H1 (cell line): ENCODE data around the gene PSMB11. TPM values are rescaled to one million over a fixed set of nuclear protein-coding genes. Genes with fewer than 3 reads are reported as not detected.

Experiments used
- E2F6 ChIP-seq: IDR thresholded peaks from 2 replicates; pipeline ENCODE4 v1.6.1; 2012; ENCODE audit warnings: inconsistent platforms
- polyA plus RNA-seq, 7 experiments: library from polyadenylated mRNA; depleted of rRNA in 3 of 7; stranded (reverse) in 5 of 7; unstranded in 2 of 7; fragments of >200 nt in 5 of 7; fragments of 200-250 nt in 2 of 7; gene quantifications; 1 replicate in 5 of 7; 2 replicates in 1 of 7; 4 replicates in 1 of 7; pipeline versions ENCODE4 v1.2.1 to v1.2.3, GENCODE V29; 2011 to 2013; ENCODE audit warnings: missing spikeins in 2 of 7, mixed read lengths in 2 of 7
- total RNA-seq: library from RNA; stranded (reverse); fragmentation: NEBNext Ultra II Directional; extraction: Animal tissue kit (Norgen Biotek cat#: 25700); gene quantifications from 2 replicates; pipeline ENCODE4 v1.2.1, GENCODE V29; 2021

Gene PSMB11
- total and polyA plus RNA-seq, 2 of the 8 experiments (the other 6 are each of a cell fraction or from before 2014, with no cell fraction given): not detected

- TF ChIP-seq E2F6: no peak
Measured at GRCh38 chr14:23023022-23023794, 18.8 kb upstream of the PSMB11 start (continued).
